DMS153 treated with DMSO at 0.1 percent for 48 hours (cell line): ENCODE measurements around the gene CYP4F11.
"Not testable (repeated sequence)": the region's sequence is repeated elsewhere in the genome, so short reads cannot be mapped to it uniquely, and the experiment has no call there.

ENCODE experiments used
- DNase-seq: peaks from one replicate; lab custom pipeline; 2025; ENCODE audit not compliant: unreplicated experiment; lab: John Stamatoyannopoulos, UW

Gene CYP4F11

GRCh38 chr19:15923702-15924101 lies 10.6 kb downstream of the CYP4F11 start:
- DNase-seq, result no peak

GRCh38 chr19:15922021-15922420 lies 12.3 kb downstream of the CYP4F11 start:
- no peak for DNase-seq

GRCh38 chr19:15919243-15919642 lies 15.1 kb downstream of the CYP4F11 start:
- DNase-seq, result no peak

GRCh38 chr19:15915109-15915508 lies 19.2 kb downstream of the CYP4F11 start:
- no peak for DNase-seq

- DNase-seq, result no peak
Observed at GRCh38 chr19:15913830-15914229, 20.5 kb downstream of the CYP4F11 start.

GRCh38 chr19:15913384-15913783 lies 20.9 kb downstream of the CYP4F11 start:
- no peak for DNase-seq

GRCh38 chr19:15911599-15912235 lies 22.6 kb downstream of the CYP4F11 start:
- no peak for DNase-seq

- no peak for DNase-seq
Observed at GRCh38 chr19:15905026-15905425, 29.3 kb downstream of the CYP4F11 start.

GRCh38 chr19:15902898-15903297 lies 31.4 kb downstream of the CYP4F11 start:
- DNase-seq, result not testable (repeated sequence)

GRCh38 chr19:15902254-15902653 lies 32.1 kb downstream of the CYP4F11 start:
- no peak for DNase-seq

GRCh38 chr19:15900504-15900903 lies 33.8 kb downstream of the CYP4F11 start:
- no peak for DNase-seq

GRCh38 chr19:15900032-15900431 lies 34.3 kb downstream of the CYP4F11 start:
- DNase-seq, result not testable (repeated sequence)

GRCh38 chr19:15899561-15899960 lies 34.8 kb downstream of the CYP4F11 start:
- not testable (repeated sequence) for DNase-seq

GRCh38 chr19:15897738-15898276 lies 36.5 kb downstream of the CYP4F11 start, which contains the start of gene CYP4F2:
Gene CYP4F2 (minus strand): TSS chr19:15898074. CDS start chr19:15897611, 463 bp downstream.
- no peak for DNase-seq

- no peak for DNase-seq
Observed at GRCh38 chr19:15897026-15897737, 37.1 kb downstream of the CYP4F11 start.

- DNase-seq, result no peak
Observed at GRCh38 chr19:15895876-15896430, 38.4 kb downstream of the CYP4F11 start.

- DNase-seq, result no peak
Observed at GRCh38 chr19:15894359-15894758, 40.0 kb downstream of the CYP4F11 start.

GRCh38 chr19:15893477-15893876 lies 40.9 kb downstream of the CYP4F11 start:
- no peak for DNase-seq

- no peak for DNase-seq
Observed at GRCh38 chr19:15892012-15892411, 42.3 kb downstream of the CYP4F11 start.

- DNase-seq, result no peak
Observed at GRCh38 chr19:15891434-15891833, 42.9 kb downstream of the CYP4F11 start.

GRCh38 chr19:15889339-15889738 lies 45.0 kb downstream of the CYP4F11 start:
- not testable (repeated sequence) for DNase-seq

- DNase-seq, result no peak
Observed at GRCh38 chr19:15885919-15886318, 48.4 kb downstream of the CYP4F11 start.
